Left colon (tissue), 2 donors: Measurements from ENCODE around the gene SERPINB3. TPM values are rescaled to one million over a fixed set of nuclear protein-coding genes. Genes with fewer than 3 reads are reported as not detected.
"Not testable (repeated sequence)": the region's sequence is repeated elsewhere in the genome, so short reads cannot be mapped to it uniquely, and the experiment has no call there.

Experiments
- ATAC-seq: fragments of 200-7000 bp; cut with Tn5 transposase; one replicate; pipeline ENCODE4 v1.9.1; 2020; ENCODE audit warnings: mild to moderate bottlenecking, moderate library complexity
- DNase-seq, 2 donors: peaks; one replicate each; pipeline ENCODE4 v3.0.0-alpha.2; 2020
- intact Hi-C, 2 donors: fragments of 100-400 bp; cut with DNase I in 1 of 2; cut with micrococcal nuclease in 1 of 2; formaldehyde crosslinking; loops; one replicate each; pipeline versions ENCODE4 v1.11.2 to v1.14.0; 2022; cut with DNase I, micrococcal nuclease
- long read RNA-seq: library from polyadenylated mRNA; unstranded; transcript quantifications from one replicate; pipeline ENCODE4 v2.0.0, GENCODE V29; 2021
- total RNA-seq, 2 donors: library from RNA; stranded (reverse); fragmentation: NEBNext Ultra II Directional; extraction: Animal tissue kit (Norgen Biotek cat#: 25700); gene quantifications; one replicate each; pipeline ENCODE4 v1.2.1, GENCODE V29; 2021
- donor health status: DM: no; HTN: no; CAD: no.
- donor health status: DM: yes; HTN: yes; CAD: no.

SERPINB3 gene
- total RNA-seq, result not detected
- long read RNA-seq, result 0 reads

- intact Hi-C loops, DNase-seq, ATAC-seq: not testable (repeated sequence)
Measured at GRCh38 chr18:63661750-63662149, at the start of gene SERPINB3. SERPINB3 (minus strand) TSS chr18:63661893; CDS start chr18:63661216, 677 bp downstream.

GRCh38 chr18:63708650-63709049 lies 47.0 kb upstream of the SERPINB3 start:
- intact Hi-C loops, result no loop called here
- DNase-seq (no peak), ATAC-seq (no peak)

GRCh38 chr18:63707816-63708215 lies 46.1 kb upstream of the SERPINB3 start:
- ATAC-seq (no peak), DNase-seq (no peak)
- intact Hi-C loops, result no loop called here

- ATAC-seq (no peak), DNase-seq (no peak)
- intact Hi-C loops, result no loop called here
Measured at GRCh38 chr18:63705401-63705800, 43.7 kb upstream of the SERPINB3 start.

DNA sequence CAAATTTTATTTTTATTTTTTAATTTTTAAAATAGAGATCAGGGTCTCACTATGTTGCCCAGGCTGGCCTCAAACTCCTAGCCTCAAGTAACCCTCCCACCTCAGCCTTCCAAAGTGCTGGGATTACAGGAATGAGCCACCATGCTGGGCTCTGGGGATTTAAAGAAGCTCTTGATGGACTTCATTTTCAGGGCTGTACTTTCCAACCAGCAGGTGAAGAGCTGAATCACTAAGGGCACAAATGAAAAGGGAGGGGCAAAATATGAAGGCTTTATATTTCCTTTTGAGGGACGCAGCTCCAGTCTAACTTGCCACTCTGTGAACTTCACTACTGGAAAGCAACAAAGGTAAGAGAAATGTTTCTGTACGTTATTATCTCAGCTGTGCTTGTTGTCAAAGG lies 41.0 kb upstream of the SERPINB3 start, which contains the start of gene SERPINB11:
Gene SERPINB11 (plus strand): TSS at position 301 of the 400 bp plus-strand sequence. CDS start 7,234 bp downstream, outside the sequence.
- intact Hi-C loops, result no loop called here
- ATAC-seq, result no peak
- no peak for DNase-seq

DNA sequence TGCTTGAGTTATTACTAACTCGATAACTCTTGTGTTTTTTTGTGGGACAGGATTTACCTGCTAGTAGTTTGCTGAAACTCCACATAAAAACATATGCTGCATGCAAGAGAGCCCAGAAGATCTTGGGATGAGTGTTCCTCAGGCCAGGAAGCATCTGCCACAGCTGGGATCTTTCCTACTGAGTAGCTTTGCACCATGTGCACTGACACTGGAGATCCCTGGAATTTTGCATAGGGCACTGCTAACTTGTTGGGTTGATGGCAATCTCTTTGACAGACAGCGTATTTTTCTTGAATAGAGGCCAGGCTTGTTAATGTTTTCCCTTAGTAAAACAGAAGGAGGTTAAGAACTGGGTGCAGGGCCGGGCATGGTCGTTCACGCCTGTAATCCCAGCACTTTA lies 40.3 kb upstream of the SERPINB3 start:
- ATAC-seq (no peak), DNase-seq (no peak)
- intact Hi-C loops, result no loop called here

- no peak for ATAC-seq
- DNase-seq, result no peak
- intact Hi-C loops, result no loop called here
Measured at GRCh38 chr18:63700501-63700900, 38.8 kb upstream of the SERPINB3 start.

DNA sequence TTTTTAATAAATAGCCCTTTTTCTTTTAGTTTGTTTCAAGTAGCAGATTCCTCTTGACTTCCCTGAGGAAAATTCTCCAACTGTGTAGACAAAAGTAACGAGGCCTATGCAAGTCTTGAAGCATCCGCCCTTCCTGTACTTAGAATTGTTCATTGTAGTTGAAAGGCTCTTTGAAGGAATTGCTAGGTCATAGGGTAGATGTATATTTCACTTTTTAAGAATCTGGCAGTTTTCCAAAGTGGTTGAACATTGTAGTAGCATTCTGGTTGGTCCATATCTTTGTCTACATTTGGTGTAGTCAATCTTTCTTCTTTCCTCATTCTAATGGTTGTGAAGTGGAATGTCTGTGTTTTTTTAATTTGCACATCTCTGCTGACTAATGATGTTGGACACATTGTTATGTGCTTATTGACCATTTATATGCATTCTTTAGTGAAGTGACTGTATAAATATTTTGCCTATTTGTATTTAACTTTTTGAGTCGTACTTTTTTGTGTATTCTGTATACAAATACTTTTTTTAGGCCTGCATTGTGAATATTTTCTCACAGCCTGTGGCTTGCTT lies 35.5 kb upstream of the SERPINB3 start:
- no peak for ATAC-seq
- intact Hi-C loops, result no loop called here
- no peak for DNase-seq

DNA sequence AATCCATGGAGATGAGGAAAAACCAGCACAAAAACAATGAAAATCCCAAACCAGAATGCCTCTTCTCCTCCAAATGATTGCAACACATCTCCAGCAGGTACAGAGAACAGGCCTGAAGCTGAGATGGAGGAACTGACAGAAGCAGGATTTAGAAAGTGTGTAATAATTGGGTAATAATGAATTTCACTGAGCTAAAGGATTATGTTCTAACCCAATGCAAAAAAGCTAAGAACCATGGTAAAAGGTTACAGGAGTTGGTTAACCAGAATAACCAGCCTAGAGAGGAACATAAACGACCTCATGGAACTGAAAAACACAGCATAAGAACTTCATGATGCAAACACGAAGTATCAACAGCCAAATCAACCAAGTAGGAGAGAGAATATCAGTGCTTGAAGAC lies 27.4 kb upstream of the SERPINB3 start:
- intact Hi-C loops, result no loop called here
- no peak for DNase-seq

GRCh38 chr18:63686871-63687270 lies 25.2 kb upstream of the SERPINB3 start:
- intact Hi-C loops, result no loop called here
- no peak for ATAC-seq
- DNase-seq, result no peak

More for the DNA sequence above, 27.4 kb upstream of the SERPINB3 start:
- ATAC-seq, result no peak

GRCh38 chr18:63684718-63685117 lies 23.0 kb upstream of the SERPINB3 start:
- ATAC-seq (no peak), DNase-seq (no peak)
- intact Hi-C loops, result no loop called here

- DNase-seq (no peak), ATAC-seq (no peak)
- intact Hi-C loops, result no loop called here
Measured at GRCh38 chr18:63683890-63684289, 22.2 kb upstream of the SERPINB3 start.

DNA sequence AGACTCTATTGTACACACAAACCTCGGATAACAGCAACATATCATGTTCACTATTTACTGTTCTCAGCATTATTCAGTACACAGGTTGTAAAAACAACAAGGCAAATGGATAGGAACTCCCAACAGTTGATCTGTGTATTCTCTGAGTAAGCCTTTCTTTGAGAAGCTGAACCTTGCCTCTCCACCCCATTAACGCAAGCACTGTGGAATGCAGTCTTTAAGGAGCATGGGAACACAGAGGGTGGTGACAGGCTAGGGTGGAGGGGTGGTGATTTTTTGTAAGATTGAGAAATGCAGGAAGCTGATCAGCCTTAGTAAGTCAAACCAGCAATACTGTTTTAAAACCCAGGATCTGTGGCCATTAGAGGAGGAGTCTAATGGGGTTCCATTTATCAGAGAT lies 21.5 kb upstream of the SERPINB3 start:
- no peak for ATAC-seq
- no peak for DNase-seq
- intact Hi-C loops, result no loop called here

GRCh38 chr18:63681449-63682340 lies 20.0 kb upstream of the SERPINB3 start:
- DNase-seq (no peak), ATAC-seq (no peak)
- intact Hi-C loops, result no loop called here

GRCh38 chr18:63679820-63680606 lies 18.3 kb upstream of the SERPINB3 start:
- DNase-seq, result no peak
- ATAC-seq, result no peak
- intact Hi-C loops, result no loop called here

- DNase-seq, result no peak
- intact Hi-C loops, result no loop called here
- ATAC-seq, result no peak
Measured at GRCh38 chr18:63677500-63678225, 16.0 kb upstream of the SERPINB3 start.

DNA sequence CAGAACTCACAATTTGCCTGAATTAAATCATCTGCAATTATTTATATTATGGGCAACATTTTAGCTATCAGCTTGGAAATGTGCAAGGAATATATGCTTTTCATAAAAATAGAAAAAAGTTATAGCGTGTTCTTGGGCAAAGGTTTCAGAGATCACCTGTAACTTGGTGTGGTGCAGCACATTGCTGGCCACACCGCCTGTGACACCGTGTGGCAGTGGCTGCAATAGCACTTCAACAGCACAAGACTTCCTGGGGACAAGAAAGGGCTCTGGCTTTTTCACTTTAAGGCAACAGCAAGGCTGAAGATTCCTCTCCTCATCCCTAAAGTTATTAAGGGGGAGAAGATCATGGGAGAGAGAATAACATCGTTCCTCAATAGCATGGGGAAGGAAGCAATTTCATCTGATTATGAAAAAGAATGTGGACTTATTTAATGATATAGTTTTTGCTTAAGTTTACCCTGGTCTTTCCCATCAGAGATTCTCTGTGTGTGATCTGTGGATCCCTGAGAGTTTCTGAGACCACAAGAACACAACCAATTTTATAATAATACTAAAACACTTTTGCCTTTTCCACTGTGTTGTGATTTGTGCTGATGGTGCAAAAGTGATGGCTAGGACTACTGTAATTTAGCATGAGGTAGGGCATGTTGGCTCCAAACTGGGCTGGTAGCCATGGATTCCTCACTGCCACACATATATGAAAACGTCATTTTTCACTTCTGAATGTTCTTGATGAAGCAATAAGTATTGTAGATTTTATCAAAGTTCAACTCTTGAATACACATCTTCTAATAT lies 15.0 kb upstream of the SERPINB3 start:
- intact Hi-C loops, result no loop called here
- DNase-seq (no peak), ATAC-seq (no peak)

GRCh38 chr18:63664571-63664970 lies 2.9 kb upstream of the SERPINB3 start:
- intact Hi-C loops, result no loop called here
- no peak for ATAC-seq

More at GRCh38 chr18:63664571-63664970, 2.9 kb upstream of the SERPINB3 start:
- DNase-seq, result no peak
